K562 (cell line): ENCODE measurements around the gene DUSP21. TPM values are rescaled to one million over a fixed set of nuclear protein-coding genes. Genes with fewer than 3 reads are reported as not detected.
A peak's percentile ranks its signal among the peaks of the same experiment; 100 is the strongest.

Source experiments
- CHD7 ChIP-seq: fragments of 200-600 bp; sonication (generic); IDR thresholded peaks from one replicate; pipeline ENCODE4 v1.6.1; 2012; ENCODE audit warnings: mild to moderate bottlenecking, low read depth, low read length, inconsistent platforms
- DDX20 ChIP-seq: fragments of 450-650 bp; IDR thresholded peaks from 2 replicates; pipeline ENCODE4 v1.6.1; 2016; ENCODE audit warnings: missing genetic modification characterization, low read depth, mild to moderate bottlenecking, missing compliant biosample characterization, moderate library complexity
- EP400 ChIP-seq: fragments of 450-650 bp; IDR thresholded peaks from 2 replicates; pipeline ENCODE4 v1.6.1; 2017; ENCODE audit warnings: antibody characterized with exemption, mild to moderate bottlenecking, moderate library complexity
- FOXA3 ChIP-seq, 2 experiments: fragments of 450-650 bp in 1 of 2; sonication (generic) in 1 of 2; formaldehyde crosslinking; IDR thresholded peaks in 1 of 2; conservative IDR thresholded peaks in 1 of 2; 2 replicates each; pipeline versions ENCODE4 v1.4.0 to v1.8.0; 2020 to 2022; ENCODE audit warnings: mild to moderate bottlenecking in 2 of 2, missing genetic modification reagents in 1 of 2
- HNRNPL ChIP-seq: fragments of 200-400 bp; formaldehyde crosslinking; IDR thresholded peaks from 2 replicates; pipeline ENCODE4 v1.6.1; 2017; ENCODE audit warnings: low read depth, mild to moderate bottlenecking, low read length
- NEUROD1 ChIP-seq: fragments of 150-350 bp; IDR thresholded peaks from 2 replicates; pipeline ENCODE4 v1.6.1; 2014; ENCODE audit warnings: borderline replicate concordance, low read length, low read depth; ENCODE audit not compliant: partially characterized antibody
- RBM22 ChIP-seq: fragments of 200-400 bp; formaldehyde crosslinking; IDR thresholded peaks from 2 replicates; pipeline ENCODE4 v1.6.1; 2018; ENCODE audit warnings: low read length, low read depth; ENCODE audit not compliant: poor library complexity, severe bottlenecking
- ZBTB12 ChIP-seq: fragments of 250-450 bp; sonication (Bioruptor Pico); IDR thresholded peaks from 2 replicates; pipeline ENCODE4 v1.4.0; 2020
- ZNF274 ChIP-seq: IDR thresholded peaks from 2 replicates; pipeline ENCODE4 v1.6.1; 2011; ENCODE audit warnings: low read depth, mild to moderate bottlenecking, low read length, moderate library complexity, borderline replicate concordance
- ZNF766 ChIP-seq: fragments of 200-800 bp; sonication (Bioruptor generic); conservative IDR thresholded peaks from 2 replicates; pipeline ENCODE4 v1.6.1; 2016; ENCODE audit warnings: missing genetic modification characterization, missing compliant biosample characterization
- polyA plus RNA-seq, 8 experiments: library from polyadenylated mRNA; depleted of rRNA in 4 of 8; stranded (reverse) in 5 of 8; unstranded in 3 of 8; fragments of >200 nt; fragmentation: Nextera tagmentation in 2 of 8; fragmentation: Illumina TruSeq in 1 of 8; extraction: Ambion mirVana in 2 of 8; extraction: Trizol in 1 of 8; gene quantifications; 2 replicates each; pipeline versions ENCODE4 v1.2.1 to v1.2.3, GENCODE V29; 2011 to 2014; ENCODE audit warnings: inconsistent platforms in 1 of 8, missing spikeins in 1 of 8
- total RNA-seq, 7 experiments: library from RNA; depleted of rRNA in 6 of 7; stranded (reverse); fragments of >200 nt in 6 of 7; fragmentation: Illumina TruSeq in 2 of 7; extraction: Trizol in 2 of 7; gene quantifications; 2 replicates each; pipeline versions ENCODE4 v1.2.1 to v1.2.3, GENCODE V29; 2011 to 2021; ENCODE audit warnings: low replicate concordance in 1 of 7
- TF ChIP-seq, protein P1 (sequence below): sonication (generic); formaldehyde crosslinking; IDR thresholded peaks from 2 replicates; pipeline ENCODE4 v1.8.1; 2023; ENCODE audit warnings: mild to moderate bottlenecking, missing genetic modification reagents

Gene DUSP21
- total and polyA plus RNA-seq, 9 of the 15 experiments (the other 6 are each of a cell fraction or from before 2014, with no cell fraction given), result 0.14 to 2.5 (median 1.3) TPM

GRCh38 chrX:44871931-44872820 lies 28.4 kb downstream of the DUSP21 start (continued):
- TF ChIP-seq CHD7 (no peak), ZNF766 (CRISPR knock-in tag) (no peak), FOXA3 (CRISPR knock-in tag; conservative IDR thresholded peaks at IDR 0.05 in 1 of 2, IDR thresholded peaks at IDR 0.05 in 1 of 2) (peak in 1 of 2 experiments; percentile 39; a peak in 1 of 4 replicates), EP400 (peak; percentile 13; the same call in 1 of the 2 replicates), NEUROD1 (peak; percentile 19), ZBTB12 (CRISPR knock-in tag) (no peak), DDX20 (tag) (no peak), HNRNPL (peak; percentile 60; the same call in 1 of the 2 replicates), ZNF274 (no peak), RBM22 (no peak)
- TF ChIP-seq, protein P1, sequence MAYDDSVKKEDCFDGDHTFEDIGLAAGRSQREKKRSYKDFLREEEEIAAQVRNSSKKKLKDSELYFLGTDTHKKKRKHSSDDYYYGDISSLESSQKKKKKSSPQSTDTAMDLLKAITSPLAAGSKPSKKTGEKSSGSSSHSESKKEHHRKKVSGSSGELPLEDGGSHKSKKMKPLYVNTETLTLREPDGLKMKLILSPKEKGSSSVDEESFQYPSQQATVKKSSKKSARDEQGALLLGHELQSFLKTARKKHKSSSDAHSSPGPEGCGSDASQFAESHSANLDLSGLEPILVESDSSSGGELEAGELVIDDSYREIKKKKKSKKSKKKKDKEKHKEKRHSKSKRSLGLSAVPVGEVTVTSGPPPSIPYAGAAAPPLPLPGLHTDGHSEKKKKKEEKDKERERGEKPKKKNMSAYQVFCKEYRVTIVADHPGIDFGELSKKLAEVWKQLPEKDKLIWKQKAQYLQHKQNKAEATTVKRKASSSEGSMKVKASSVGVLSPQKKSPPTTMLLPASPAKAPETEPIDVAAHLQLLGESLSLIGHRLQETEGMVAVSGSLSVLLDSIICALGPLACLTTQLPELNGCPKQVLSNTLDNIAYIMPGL (CRISPR knock-in tag), result no peak
